IMR-90 (cell line): Measurements from ENCODE around the gene MAEA. TPM values are rescaled to one million over a fixed set of nuclear protein-coding genes. Genes with fewer than 3 reads are reported as not detected.

Source experiments
- ATAC-seq: fragments of 200-7000 bp; cut with Tn5 transposase; 2 replicates; pipeline ENCODE4 v1.9.1; 2020; ENCODE audit warnings: low read depth, mild to moderate bottlenecking, moderate library complexity
- BruUV-seq: library from RNA; stranded (reverse); fragments of 400-500 nt; replicated peaks from 2 replicates; lab custom pipeline; 2021; lab: Mats Ljungman, UMichigan
- CTCF ChIA-PET: fragments of 300-600 bp; formaldehyde crosslinking; extraction: SDS; loops from one replicate; lab custom pipeline; 2021; ENCODE audit warnings: antibody characterized with exemption; lab: Yijun Ruan, JAX
- POLR2A ChIA-PET: fragments of 300-600 bp; sonication (Branson Sonifier 250); formaldehyde crosslinking; loops from one replicate; lab custom pipeline; 2022; ENCODE audit warnings: antibody characterized with exemption; ENCODE audit not compliant: unreplicated experiment; lab: Charles Lee
- DNase-seq: peaks from one replicate; pipeline ENCODE4 v3.0.0; 2013
- H2AFZ ChIP-seq: replicated peaks from 2 replicates; pipeline ENCODE3; 2013; ENCODE audit warnings: low read length, mild to moderate bottlenecking; ENCODE audit not compliant: poor library complexity
- H2AK5ac ChIP-seq: 2 replicates; pipeline ENCODE4 v1.6.1; 2013; ENCODE audit warnings: low read depth, low read length, inconsistent platforms
- H2AK9ac ChIP-seq: replicated peaks from 2 replicates; pipeline ENCODE3; 2013; ENCODE audit warnings: mild to moderate bottlenecking, low read depth, low read length, moderate library complexity; ENCODE audit not compliant: poor library complexity
- H2BK120ac ChIP-seq: 2 replicates; pipeline ENCODE4 v1.6.1; 2013; ENCODE audit warnings: low read depth, low read length, inconsistent platforms
- H2BK15ac ChIP-seq: 3 replicates; pipeline ENCODE4 v1.6.1; 2013; ENCODE audit warnings: low read depth, low read length, inconsistent platforms
- H2BK20ac ChIP-seq: 2 replicates; pipeline ENCODE4 v1.6.1; 2013; ENCODE audit warnings: low read depth, mild to moderate bottlenecking, inconsistent platforms, low read length, moderate library complexity
- H2BK5ac ChIP-seq: 2 replicates; pipeline ENCODE4 v1.6.1; 2013; ENCODE audit warnings: mild to moderate bottlenecking, low read depth, low read length, inconsistent platforms; ENCODE audit not compliant: poor library complexity, severe bottlenecking
- H3K14ac ChIP-seq: replicated peaks from 2 replicates; pipeline ENCODE4 v1.6.1; 2013; ENCODE audit warnings: low read depth, low read length, inconsistent platforms
- H3K18ac ChIP-seq: 2 replicates; pipeline ENCODE4 v1.6.1; 2013; ENCODE audit warnings: low read depth, low read length, control low read depth
- H3K23ac ChIP-seq: 2 replicates; pipeline ENCODE4 v1.6.1; 2013; ENCODE audit warnings: low read depth, low read length, inconsistent platforms
- H3K27ac ChIP-seq: 2 replicates; pipeline ENCODE4 v1.5.1; 2013; ENCODE audit warnings: mild to moderate bottlenecking, control low read depth, low read length; ENCODE audit not compliant: insufficient read depth
- H3K27me3 ChIP-seq: 2 replicates; pipeline ENCODE4 v1.6.1; 2013; ENCODE audit warnings: low read length; ENCODE audit not compliant: control insufficient read depth, insufficient read depth
- H3K36me3 ChIP-seq: 2 replicates; pipeline ENCODE4 v1.6.1; 2013; ENCODE audit warnings: low read length, mixed read lengths; ENCODE audit not compliant: control insufficient read depth, insufficient read depth
- H3K4ac ChIP-seq: 2 replicates; pipeline ENCODE4 v1.6.1; 2013; ENCODE audit warnings: low read depth, low read length, inconsistent platforms
- H3K4me1 ChIP-seq: 2 replicates; pipeline ENCODE4 v1.6.1; 2013; ENCODE audit warnings: low read length, mixed read lengths; ENCODE audit not compliant: control insufficient read depth, insufficient read depth
- H3K4me2 ChIP-seq: 2 replicates; pipeline ENCODE4 v1.6.1; 2013; ENCODE audit warnings: low read depth, mild to moderate bottlenecking, control low read depth, low read length, moderate library complexity
- H3K4me3 ChIP-seq: 2 replicates; pipeline ENCODE4 v1.5.1; 2013; ENCODE audit warnings: low read depth, mild to moderate bottlenecking, control low read depth, low read length, moderate library complexity; ENCODE audit not compliant: insufficient read depth
- H3K56ac ChIP-seq: 2 replicates; pipeline ENCODE4 v1.6.1; 2013; ENCODE audit warnings: low read length, inconsistent platforms; ENCODE audit not compliant: insufficient read depth; ENCODE audit errors: extremely low read depth
- H3K79me1 ChIP-seq, 2 experiments: 2 replicates each; pipeline ENCODE4 v1.6.1; 2013; ENCODE audit warnings: low read length in 2 of 2, inconsistent platforms in 1 of 2, low read depth in 1 of 2
- H3K9ac ChIP-seq: 2 replicates; pipeline ENCODE4 v1.6.1; 2013; ENCODE audit warnings: low read depth, low read length, control low read depth
- H3K9me1 ChIP-seq: 2 replicates; pipeline ENCODE4 v1.6.1; 2013; ENCODE audit warnings: low read length, inconsistent platforms; ENCODE audit not compliant: insufficient read depth
- H3K9me3 ChIP-seq: 2 replicates; pipeline ENCODE4 v1.6.1; 2013; ENCODE audit warnings: low read length; ENCODE audit not compliant: control insufficient read depth, insufficient read depth
- H4K20me1 ChIP-seq: 2 replicates; pipeline ENCODE4 v1.6.1; 2013; ENCODE audit warnings: low read length, inconsistent platforms; ENCODE audit not compliant: insufficient read depth
- H4K5ac ChIP-seq: 2 replicates; pipeline ENCODE4 v1.6.1; 2013; ENCODE audit warnings: mild to moderate bottlenecking, low read depth, low read length, control low read depth
- H4K8ac ChIP-seq, 2 experiments: 2 replicates each; pipeline ENCODE4 v1.6.1; 2013; ENCODE audit warnings: low read depth in 2 of 2, low read length in 2 of 2, control low read depth in 1 of 2, inconsistent platforms in 1 of 2
- H4K91ac ChIP-seq: 2 replicates; pipeline ENCODE4 v1.6.1; 2013; ENCODE audit warnings: low read depth, low read length, inconsistent platforms; ENCODE audit not compliant: insufficient read depth
- CHD1 ChIP-seq: IDR thresholded peaks from 2 replicates; pipeline ENCODE4 v1.6.1; 2012; ENCODE audit warnings: low read depth, low read length, improper control_type of control experiment
- CTCF ChIP-seq: conservative IDR thresholded peaks from 2 replicates; pipeline ENCODE4 v1.5.1; 2012; ENCODE audit warnings: mild to moderate bottlenecking, low read depth, low read length, improper control_type of control experiment
- ELK1 ChIP-seq: fragments of 150-350 bp; IDR thresholded peaks from 2 replicates; pipeline ENCODE4 v1.6.1; 2016; ENCODE audit warnings: low read depth, mild to moderate bottlenecking, low read length, moderate library complexity, borderline replicate concordance
- FOS ChIP-seq: fragments of 150-350 bp; IDR thresholded peaks from 2 replicates; pipeline ENCODE4 v1.6.1; 2016; ENCODE audit warnings: low read depth, low read length
- MAFK ChIP-seq: IDR thresholded peaks from 2 replicates; pipeline ENCODE4 v1.6.1; 2012; ENCODE audit warnings: low read depth, low read length, improper control_type of control experiment
- MXI1 ChIP-seq: IDR thresholded peaks from 2 replicates; pipeline ENCODE4 v1.6.1; 2012; ENCODE audit warnings: low read depth, mild to moderate bottlenecking, low read length, moderate library complexity, borderline replicate concordance
- POLR2A ChIP-seq: IDR thresholded peaks from 2 replicates; pipeline ENCODE4 v1.6.1; 2012; ENCODE audit warnings: mild to moderate bottlenecking, low read depth, low read length
- RAD21 ChIP-seq: IDR thresholded peaks from 2 replicates; pipeline ENCODE4 v1.6.1; 2012; ENCODE audit warnings: low read length, improper control_type of control experiment
- RCOR1 ChIP-seq: IDR thresholded peaks from 2 replicates; pipeline ENCODE4 v1.6.1; 2012; ENCODE audit warnings: mild to moderate bottlenecking, low read length, improper control_type of control experiment; ENCODE audit not compliant: insufficient replicate concordance
- USF2 ChIP-seq: fragments of 150-350 bp; IDR thresholded peaks from 2 replicates; pipeline ENCODE4 v1.6.1; 2017; ENCODE audit warnings: mild to moderate bottlenecking, antibody characterized with exemption, low read length, low read depth
- WGBS, 2 experiments: methylation state at CpG; one replicate each; pipeline versions ENCODE4 v1.1.5 to v1.1.7; 2013; ENCODE audit warnings: missing lambda C conversion rate in 2 of 2; ENCODE audit not compliant: insufficient read length in 1 of 2; ENCODE audit errors: extremely low coverage in 2 of 2; 5-methylcytosine and 5-hydroxymethylcytosine counted together
- dilution Hi-C: fragments of 300-500 bp; cut with HindIII; formaldehyde crosslinking; loops from one replicate; pipeline ENCODE4 v1.14.3; 2018; ENCODE audit warnings: low sequenced_read_pairs; ENCODE audit not compliant: unreplicated experiment
- in situ Hi-C: fragments of 300-500 bp; cut with MboI; formaldehyde crosslinking; loops from 3 replicates; pipeline ENCODE4 v1.14.3; 2019; ENCODE audit warnings: low sequenced_read_pairs, inconsistent platforms, mixed read lengths
- intact Hi-C: fragments of 100-400 bp; cut with micrococcal nuclease; formaldehyde crosslinking; loops from 2 replicates; pipeline ENCODE4 v1.10.0; 2022
- polyA plus RNA-seq, 3 experiments: library from polyadenylated mRNA; depleted of rRNA; stranded (reverse); fragments of >200 nt; gene quantifications; 2 replicates each; pipeline ENCODE4 v1.2.3, GENCODE V29; 2012; ENCODE audit warnings: low replicate concordance in 1 of 3
- total RNA-seq: library from RNA; depleted of rRNA; stranded (reverse); fragments of >200 nt; gene quantifications from 2 replicates; pipeline ENCODE4 v1.2.3, GENCODE V29; 2012

The MAEA gene
- total and polyA plus RNA-seq, 2 of the 4 experiments (the other 2 are of a cell fraction) = 61.5 to 108 TPM

- Histone ChIP-seq H3K4me2 (no peak overlapping the region), H3K4ac (no peak overlapping the region), H2BK120ac (no peak overlapping the region), H2BK15ac (no peak overlapping the region), H3K9me1 (no peaks in the 10 kb centered on the region), H2BK5ac (no peak overlapping the region), H3K23ac (no peak overlapping the region), H3K9ac (no peak overlapping the region), H4K5ac (no peak overlapping the region), H2AK9ac (no peak overlapping the region), H3K27me3 (no peaks in the 10 kb centered on the region), H3K36me3 (peaks cover 25% of the 10 kb centered on the region), H3K79me1 (no peaks in the 10 kb centered on the region), H2AFZ (no peak overlapping the region), H3K4me1 (no peaks in the 10 kb centered on the region), H3K9me3 (peaks cover 2% of the 10 kb centered on the region; the same call in 1 of the 2 replicates), H3K18ac (no peak overlapping the region), H3K14ac (no peak overlapping the region), H3K56ac (no peak overlapping the region), H3K4me3 (no peak overlapping the region), H4K8ac (no peak overlapping the region), H2AK5ac (no peak overlapping the region), H3K27ac (no peak overlapping the region), H4K91ac (no peak overlapping the region), H2BK20ac (no peak overlapping the region), H4K20me1 (no peaks in the 10 kb centered on the region)
- dilution Hi-C loops (no loop called here), intact Hi-C loops (no loop called here), in situ Hi-C loops (no loop called here)
- TF ChIP-seq RCOR1 (no peak), ELK1 (no peak), FOS (no peak), MAFK (no peak), CHD1 (no peak), USF2 (no peak), MXI1 (no peak), RAD21 (no peak), POLR2A (no peak), CTCF (no peak)
- DNase-seq = no peak
- POLR2A ChIA-PET = no interaction called here
- no TSS peak for BruUV-seq
- 97% methylated on average over 23 of the region's 44 CpGs; no CpG with 5 or more reads in 1 of the 2 experiments for WGBS, 2 experiments
- CTCF ChIA-PET = no interaction called here
- ATAC-seq = no peak
Observed at GRCh38 chr4:1385373-1386340, 96.0 kb downstream of the MAEA start.
